Activated T-helper 1 cell treated with anti-CD3 and anti-CD28 coated beads, Interleukin-2, amount 50 U/mL, for 16 hours (primary cell): ENCODE results near the gene GOPC.
"Not testable (repeated sequence)": the region's sequence is repeated elsewhere in the genome, so short reads cannot be mapped to it uniquely, and the experiment has no call there.

ENCODE experiments used
- DNase-seq, 2 donors: peaks; one replicate each; pipeline ENCODE4 v3.0.0-alpha.2; 2020; ENCODE audit warnings: low read depth in 1 of 2, low spot score in 1 of 2

The GOPC gene

GRCh38 chr6:117518870-117519269, 83.4 kb downstream of the GOPC start:
- DNase-seq, result no peak

DNA sequence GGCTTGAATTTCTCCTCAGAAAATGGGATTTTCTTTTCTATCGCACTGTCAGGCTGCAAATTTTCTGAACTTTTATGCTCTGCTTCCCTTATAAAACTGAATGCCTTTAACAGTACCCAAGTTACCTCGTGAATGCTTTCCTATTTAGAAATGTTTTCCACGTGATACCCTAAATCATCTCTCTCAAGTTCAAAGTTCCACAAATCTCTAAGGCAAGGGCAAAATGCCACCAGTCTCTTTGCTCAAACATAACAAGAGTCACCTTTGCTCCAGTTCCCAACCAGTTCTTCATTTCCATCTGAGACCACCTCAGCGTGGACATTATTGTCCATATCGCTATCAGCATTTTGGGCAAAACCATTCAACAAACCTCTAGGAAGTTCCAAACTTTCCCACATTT, 84.3 kb downstream of the GOPC start:
- DNase-seq, result not testable (repeated sequence)

DNA sequence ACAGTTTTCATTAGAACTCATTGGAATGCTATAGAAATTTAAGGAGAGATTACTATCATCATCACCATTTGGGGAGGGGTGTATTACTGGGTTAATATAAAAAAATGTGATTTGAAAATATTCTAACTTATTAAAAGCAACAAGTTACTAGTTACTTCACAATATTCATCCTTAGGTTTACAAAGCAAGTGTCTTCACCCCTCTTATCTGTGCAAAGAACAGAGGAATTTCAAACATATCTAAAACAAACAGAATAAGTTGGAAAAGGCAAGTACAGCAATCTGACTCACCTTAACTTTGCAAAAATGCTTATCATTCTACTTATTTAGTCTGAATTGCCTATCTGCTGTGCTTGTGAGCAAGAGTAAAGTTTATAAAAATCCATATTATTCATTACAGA, 87.0 kb downstream of the GOPC start:
- DNase-seq, result no peak

DNA sequence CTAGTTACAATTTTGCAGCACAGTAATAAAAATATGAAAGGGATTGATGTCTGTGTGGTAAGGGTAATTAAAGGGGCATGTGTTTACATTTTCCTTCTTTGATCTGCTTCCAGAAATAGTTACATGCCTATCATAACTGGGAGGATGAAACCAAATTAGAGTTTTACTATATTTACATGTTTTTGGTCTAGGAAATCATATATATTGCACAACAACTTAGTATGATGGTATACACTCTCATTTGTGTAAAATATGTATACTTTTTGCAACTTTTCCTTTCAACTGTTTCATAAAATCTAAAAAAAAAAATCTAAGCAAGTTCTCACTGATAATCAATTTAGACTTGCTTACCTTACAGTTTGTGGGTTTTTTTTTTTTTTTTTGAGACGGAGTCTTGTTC, 87.7 kb downstream of the GOPC start:
- no peak for DNase-seq

DNA sequence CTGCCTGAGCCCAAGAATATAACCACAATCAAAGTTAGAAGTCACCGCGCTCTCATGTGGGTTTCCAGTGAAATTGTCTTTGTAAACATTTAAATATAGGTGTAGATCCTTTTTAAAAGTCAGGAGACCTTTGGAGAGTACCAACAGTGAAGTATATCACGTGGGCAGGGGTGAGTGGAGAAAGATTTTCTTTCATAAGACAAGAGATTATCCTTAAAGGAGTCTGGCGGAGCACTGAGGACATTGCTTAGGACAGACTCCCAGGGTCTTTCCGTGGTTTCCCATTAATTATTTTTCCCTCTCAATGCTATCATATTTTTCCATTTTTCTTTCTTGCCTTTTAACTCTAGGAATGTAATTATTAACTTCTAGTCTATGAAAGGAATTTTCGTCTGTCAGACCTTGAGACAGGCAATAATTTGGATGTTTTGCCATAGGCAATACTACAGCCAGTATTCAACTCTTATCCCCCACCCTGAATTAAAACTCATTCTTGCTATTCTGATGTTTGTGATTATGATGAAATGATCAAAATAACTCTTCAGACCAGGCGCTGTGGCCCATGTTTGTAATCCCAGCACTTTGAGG, 88.4 kb downstream of the GOPC start:
- no peak for DNase-seq

GRCh38 chr6:117512987-117513573, 89.2 kb downstream of the GOPC start:
- DNase-seq, result no peak

- DNase-seq, result no peak
Observed at GRCh38 chr6:117512056-117512828, 90.1 kb downstream of the GOPC start.
